GM06990 (cell line): ENCODE measurements around the gene EIF4G1.
"Not testable (repeated sequence)": the region's sequence is repeated elsewhere in the genome, so short reads cannot be mapped to it uniquely, and the experiment has no call there.

Source experiments
- DNase-seq: peaks from one replicate; pipeline ENCODE4 v3.0.0-alpha.2; 2011; ENCODE audit not compliant: insufficient read length; ENCODE audit errors: extremely low read depth
- H3K27me3 ChIP-seq: replicated peaks from 2 replicates; pipeline ENCODE4 v1.6.0; 2011; ENCODE audit warnings: low read length; ENCODE audit not compliant: control insufficient read depth, insufficient read depth
- H3K36me3 ChIP-seq: 2 replicates; pipeline ENCODE4 v1.5.1; 2011; ENCODE audit warnings: low read length; ENCODE audit not compliant: control insufficient read depth, insufficient read depth
- H3K4me3 ChIP-seq: replicated peaks from 2 replicates; pipeline ENCODE4 v1.5.1; 2011; ENCODE audit warnings: low read depth, mild to moderate bottlenecking, control low read depth, low read length
- CTCF ChIP-seq: IDR thresholded peaks from 2 replicates; pipeline ENCODE4 v1.5.1; 2011; ENCODE audit warnings: low read length, control low read depth, mild to moderate bottlenecking, inconsistent platforms; ENCODE audit not compliant: insufficient read depth, poor library complexity, severe bottlenecking

Gene EIF4G1, protein sequence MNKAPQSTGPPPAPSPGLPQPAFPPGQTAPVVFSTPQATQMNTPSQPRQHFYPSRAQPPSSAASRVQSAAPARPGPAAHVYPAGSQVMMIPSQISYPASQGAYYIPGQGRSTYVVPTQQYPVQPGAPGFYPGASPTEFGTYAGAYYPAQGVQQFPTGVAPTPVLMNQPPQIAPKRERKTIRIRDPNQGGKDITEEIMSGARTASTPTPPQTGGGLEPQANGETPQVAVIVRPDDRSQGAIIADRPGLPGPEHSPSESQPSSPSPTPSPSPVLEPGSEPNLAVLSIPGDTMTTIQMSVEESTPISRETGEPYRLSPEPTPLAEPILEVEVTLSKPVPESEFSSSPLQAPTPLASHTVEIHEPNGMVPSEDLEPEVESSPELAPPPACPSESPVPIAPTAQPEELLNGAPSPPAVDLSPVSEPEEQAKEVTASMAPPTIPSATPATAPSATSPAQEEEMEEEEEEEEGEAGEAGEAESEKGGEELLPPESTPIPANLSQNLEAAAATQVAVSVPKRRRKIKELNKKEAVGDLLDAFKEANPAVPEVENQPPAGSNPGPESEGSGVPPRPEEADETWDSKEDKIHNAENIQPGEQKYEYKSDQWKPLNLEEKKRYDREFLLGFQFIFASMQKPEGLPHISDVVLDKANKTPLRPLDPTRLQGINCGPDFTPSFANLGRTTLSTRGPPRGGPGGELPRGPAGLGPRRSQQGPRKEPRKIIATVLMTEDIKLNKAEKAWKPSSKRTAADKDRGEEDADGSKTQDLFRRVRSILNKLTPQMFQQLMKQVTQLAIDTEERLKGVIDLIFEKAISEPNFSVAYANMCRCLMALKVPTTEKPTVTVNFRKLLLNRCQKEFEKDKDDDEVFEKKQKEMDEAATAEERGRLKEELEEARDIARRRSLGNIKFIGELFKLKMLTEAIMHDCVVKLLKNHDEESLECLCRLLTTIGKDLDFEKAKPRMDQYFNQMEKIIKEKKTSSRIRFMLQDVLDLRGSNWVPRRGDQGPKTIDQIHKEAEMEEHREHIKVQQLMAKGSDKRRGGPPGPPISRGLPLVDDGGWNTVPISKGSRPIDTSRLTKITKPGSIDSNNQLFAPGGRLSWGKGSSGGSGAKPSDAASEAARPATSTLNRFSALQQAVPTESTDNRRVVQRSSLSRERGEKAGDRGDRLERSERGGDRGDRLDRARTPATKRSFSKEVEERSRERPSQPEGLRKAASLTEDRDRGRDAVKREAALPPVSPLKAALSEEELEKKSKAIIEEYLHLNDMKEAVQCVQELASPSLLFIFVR (N-terminal part only)

DNA sequence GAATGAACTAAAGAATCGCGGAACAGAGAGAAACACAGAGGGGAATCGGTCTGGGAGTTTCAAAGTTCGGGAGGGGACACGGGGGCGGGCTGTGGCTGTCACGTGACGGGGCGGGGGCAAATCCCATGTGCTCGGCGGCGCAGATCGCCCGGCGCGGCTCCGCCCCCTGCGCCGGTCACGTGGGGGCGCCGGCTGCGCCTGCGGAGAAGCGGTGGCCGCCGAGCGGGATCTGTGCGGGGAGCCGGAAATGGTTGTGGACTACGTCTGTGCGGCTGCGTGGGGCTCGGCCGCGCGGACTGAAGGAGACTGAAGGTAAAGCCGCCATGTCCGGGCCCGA lies at the start of gene EIF4G1:
TSS of gene EIF4G1 (plus strand) at position 244 of the 337 bp plus-strand sequence. CDS start 1,191 bp downstream, outside the sequence.
- no peak for TF ChIP-seq CTCF
- peak; percentile 98 for DNase-seq
- H3K27me3 ChIP-seq, result no peaks in the 10 kb centered on the region
- peak within 1 kb of the TSS; percentile 71 for H3K4me3 ChIP-seq
- H3K36me3 ChIP-seq, result peaks cover 11% of the 10 kb centered on the region

- not testable (repeated sequence) for H3K36me3 ChIP-seq, H3K27me3 ChIP-seq, H3K4me3 ChIP-seq, DNase-seq
These were observed 47.2 kb upstream of the EIF4G1 start for GRCh38 chr3:184267249-184267648.

- Histone ChIP-seq H3K27me3 (no peaks in the 10 kb centered on the region; the same call in 1 of the 2 replicates), H3K36me3 (no peaks in the 10 kb centered on the region), H3K4me3 (no peak overlapping the region)
- TF ChIP-seq CTCF, result no peak
- no peak for DNase-seq
These were observed 42.1 kb upstream of the EIF4G1 start for GRCh38 chr3:184272269-184272668.

GRCh38 chr3:184275381-184275701 lies 39.1 kb upstream of the EIF4G1 start:
- H3K4me3 ChIP-seq, result no peak overlapping the region
- no peaks in the 10 kb centered on the region for H3K36me3 ChIP-seq
- no peaks in the 10 kb centered on the region; the same call in 1 of the 2 replicates for H3K27me3 ChIP-seq
- DNase-seq, result no peak
- no peak for TF ChIP-seq CTCF

- DNase-seq, result no peak
- Histone ChIP-seq H3K27me3 (no peaks in the 10 kb centered on the region; the same call in 1 of the 2 replicates), H3K36me3 (no peaks in the 10 kb centered on the region), H3K4me3 (no peak within 1 kb of the TSS)
- TF ChIP-seq CTCF, result no peak
These were observed 38.2 kb upstream of the EIF4G1 start, which contains the start of gene ECE2 for GRCh38 chr3:184275961-184276910. Gene ECE2, plus strand, starts transcription at chr3:184276022. Its CDS starts 132 bp downstream, at chr3:184276154.
